ENCODE results near the gene NACC1.

Gene NACC1

DNA sequence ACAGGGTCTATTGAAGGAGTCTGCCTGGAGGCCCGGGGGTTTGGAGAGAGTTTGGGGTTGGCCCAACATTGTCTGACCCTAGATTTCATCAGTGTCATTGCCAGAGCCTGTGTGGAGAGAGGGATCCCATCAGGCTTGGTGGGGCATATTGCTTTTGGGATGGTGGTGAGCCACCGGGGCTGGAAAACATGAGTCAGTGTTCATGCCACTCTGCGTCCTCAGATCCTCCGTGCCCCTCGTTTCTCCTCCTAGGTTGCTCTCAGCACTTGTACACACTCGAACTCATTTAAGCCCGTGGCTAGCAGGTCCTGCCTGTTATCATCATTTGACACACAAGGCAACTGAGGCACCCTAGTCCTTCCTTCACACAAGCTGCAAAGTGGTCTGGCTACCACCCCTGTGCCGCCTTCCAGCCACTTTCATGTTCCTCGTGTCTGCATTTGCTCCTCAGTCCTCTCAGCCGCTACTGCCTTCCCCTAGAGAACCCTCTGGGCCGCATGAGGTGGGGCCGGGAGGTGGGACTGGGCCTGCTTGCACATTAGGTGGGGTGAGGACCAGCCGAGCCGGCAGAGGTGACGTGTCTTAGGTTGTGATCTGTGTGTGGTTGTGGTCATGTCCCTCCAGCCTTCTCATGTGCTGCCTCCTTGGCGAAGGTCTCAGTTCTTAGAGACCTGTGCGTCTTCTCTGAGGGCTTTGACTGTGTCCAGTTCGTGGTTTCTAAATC lies 3.6 kb downstream of the NACC1 start:
- Histone ChIP-seq H2AFZ (ENCODE audit: low read length) (no peak overlapping the region), H2AK5ac (ENCODE audit: low read depth, low read length) (no peak overlapping the region), H3K4me2 (ENCODE audit: insufficient read depth, low read length, poor library complexity, severe bottlenecking) (no peak overlapping the region), H2BK12ac (ENCODE audit: low read length) (no peak overlapping the region), H4K8ac (ENCODE audit: low read depth, low read length) (no peak overlapping the region), H3K4me1 (ENCODE audit: control insufficient read depth in 2 of 2, insufficient read depth in 1 of 2, low read depth in 1 of 2, low read length in 2 of 2) (peaks cover 5 to 16% of the 10 kb centered on the region in 2 donors), H2BK15ac (ENCODE audit: low read length) (no peak overlapping the region), H3K9me3 (replicated peaks in 1 of 2; ENCODE audit: control insufficient read depth in 2 of 2, insufficient read depth in 1 of 2, low read depth in 1 of 2, low read length in 2 of 2) (no peaks in the 10 kb centered on the region), H3K18ac (ENCODE audit: low read length) (no peak overlapping the region), H3K4ac (ENCODE audit: low read length) (no peak overlapping the region), H3K27ac (replicated peaks; ENCODE audit: low read length) (no peak overlapping the region), H2BK5ac (ENCODE audit: low read length) (no peak overlapping the region), H3K23ac (ENCODE audit: low read depth, low read length, poor library complexity) (no peak overlapping the region), H4K91ac (ENCODE audit: low read depth, low read length, poor library complexity) (no peak overlapping the region), H2BK120ac (ENCODE audit: low read depth, low read length) (no peak overlapping the region), H3K14ac (ENCODE audit: low read length) (no peak overlapping the region), H3K9ac (ENCODE audit: low read depth, low read length, poor library complexity) (no peak overlapping the region), H3K36me3 (replicated peaks in 1 of 2; ENCODE audit: control insufficient read depth in 2 of 2, insufficient read depth in 2 of 2, low read length in 2 of 2) (peaks cover 25 to 57% of the 10 kb centered on the region in 2 donors), H3K27me3 (ENCODE audit: control insufficient read depth in 3 of 3, insufficient read depth in 3 of 3, low read depth in 1 of 3, low read length in 3 of 3) (no peaks in the 10 kb centered on the region), H3K4me3 (ENCODE audit: low read length in 2 of 2) (no peak overlapping the region), H3K79me1 (ENCODE audit: low read depth, low read length) (peaks cover 31% of the 10 kb centered on the region)
- DNase-seq (ENCODE audit: low spot score) = no peak
- no CpG with 5 or more reads among the region's 18 CpGs for WGBS, 2 donors (ENCODE audit: extremely low coverage in 2 of 2, insufficient read length in 2 of 2, insufficient replicate concordance in 1 of 2)

DNA sequence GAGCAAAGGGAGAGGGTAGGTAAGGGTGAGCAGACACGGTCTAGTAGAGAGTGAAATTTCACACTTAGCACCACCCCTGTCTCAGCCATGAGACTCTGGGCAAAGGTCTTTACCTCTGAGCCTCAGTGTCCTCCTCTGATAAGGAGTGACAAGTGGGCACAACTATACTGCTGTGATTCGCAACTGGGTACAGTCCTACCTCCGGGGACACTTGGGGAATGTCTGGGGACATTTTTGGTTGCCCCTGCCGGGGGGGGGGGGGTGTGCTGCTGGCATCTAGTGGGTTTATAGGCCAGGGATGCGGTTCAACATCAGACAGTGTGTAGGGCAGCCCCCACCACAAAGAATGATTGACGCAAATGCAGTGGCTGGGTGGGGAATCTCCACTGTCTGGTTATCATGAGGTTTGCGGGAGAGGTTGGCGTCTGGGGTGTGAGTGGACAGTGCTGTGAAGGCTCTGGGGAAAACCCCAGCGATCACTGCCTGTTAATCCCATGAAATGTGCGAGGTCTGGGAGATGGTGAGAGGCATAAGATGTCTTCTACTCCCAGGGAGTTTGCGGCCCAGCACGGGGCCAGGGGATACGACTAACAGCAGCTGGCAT lies 4.3 kb downstream of the NACC1 start:
- Histone ChIP-seq H2BK5ac (ENCODE audit: low read length) (no peak overlapping the region), H2AK5ac (ENCODE audit: low read depth, low read length) (no peak overlapping the region), H3K4me1 (ENCODE audit: control insufficient read depth in 2 of 2, insufficient read depth in 1 of 2, low read depth in 1 of 2, low read length in 2 of 2) (peaks cover 5 to 14% of the 10 kb centered on the region in 2 donors), H2BK15ac (ENCODE audit: low read length) (no peak overlapping the region), H3K4me3 (ENCODE audit: low read length in 2 of 2) (no peak overlapping the region), H3K27ac (replicated peaks; ENCODE audit: low read length) (no peak overlapping the region), H3K79me1 (ENCODE audit: low read depth, low read length) (peaks cover 33% of the 10 kb centered on the region), H3K18ac (ENCODE audit: low read length) (no peak overlapping the region), H2BK120ac (ENCODE audit: low read depth, low read length) (no peak overlapping the region), H3K23ac (ENCODE audit: low read depth, low read length, poor library complexity) (no peak overlapping the region), H3K36me3 (replicated peaks in 1 of 2; ENCODE audit: control insufficient read depth in 2 of 2, insufficient read depth in 2 of 2, low read length in 2 of 2) (peaks cover 26 to 61% of the 10 kb centered on the region in 2 donors), H3K27me3 (ENCODE audit: control insufficient read depth in 3 of 3, insufficient read depth in 3 of 3, low read depth in 1 of 3, low read length in 3 of 3) (no peaks in the 10 kb centered on the region), H3K14ac (ENCODE audit: low read length) (no peak overlapping the region), H4K8ac (ENCODE audit: low read depth, low read length) (no peak overlapping the region), H3K4me2 (ENCODE audit: insufficient read depth, low read length, poor library complexity, severe bottlenecking) (peak overlapping the region; percentile 3), H3K9me3 (replicated peaks in 1 of 2; ENCODE audit: control insufficient read depth in 2 of 2, insufficient read depth in 1 of 2, low read depth in 1 of 2, low read length in 2 of 2) (no peaks in the 10 kb centered on the region), H3K4ac (ENCODE audit: low read length) (no peak overlapping the region), H4K91ac (ENCODE audit: low read depth, low read length, poor library complexity) (no peak overlapping the region), H3K9ac (ENCODE audit: low read depth, low read length, poor library complexity) (no peak overlapping the region), H2AFZ (ENCODE audit: low read length) (no peak overlapping the region), H2BK12ac (ENCODE audit: low read length) (no peak overlapping the region)
- no peak for DNase-seq (ENCODE audit: low spot score)
- WGBS, 2 donors (ENCODE audit: extremely low coverage in 2 of 2, insufficient read length in 2 of 2, insufficient replicate concordance in 1 of 2) = no CpG with 5 or more reads among the region's 13 CpGs

DNA sequence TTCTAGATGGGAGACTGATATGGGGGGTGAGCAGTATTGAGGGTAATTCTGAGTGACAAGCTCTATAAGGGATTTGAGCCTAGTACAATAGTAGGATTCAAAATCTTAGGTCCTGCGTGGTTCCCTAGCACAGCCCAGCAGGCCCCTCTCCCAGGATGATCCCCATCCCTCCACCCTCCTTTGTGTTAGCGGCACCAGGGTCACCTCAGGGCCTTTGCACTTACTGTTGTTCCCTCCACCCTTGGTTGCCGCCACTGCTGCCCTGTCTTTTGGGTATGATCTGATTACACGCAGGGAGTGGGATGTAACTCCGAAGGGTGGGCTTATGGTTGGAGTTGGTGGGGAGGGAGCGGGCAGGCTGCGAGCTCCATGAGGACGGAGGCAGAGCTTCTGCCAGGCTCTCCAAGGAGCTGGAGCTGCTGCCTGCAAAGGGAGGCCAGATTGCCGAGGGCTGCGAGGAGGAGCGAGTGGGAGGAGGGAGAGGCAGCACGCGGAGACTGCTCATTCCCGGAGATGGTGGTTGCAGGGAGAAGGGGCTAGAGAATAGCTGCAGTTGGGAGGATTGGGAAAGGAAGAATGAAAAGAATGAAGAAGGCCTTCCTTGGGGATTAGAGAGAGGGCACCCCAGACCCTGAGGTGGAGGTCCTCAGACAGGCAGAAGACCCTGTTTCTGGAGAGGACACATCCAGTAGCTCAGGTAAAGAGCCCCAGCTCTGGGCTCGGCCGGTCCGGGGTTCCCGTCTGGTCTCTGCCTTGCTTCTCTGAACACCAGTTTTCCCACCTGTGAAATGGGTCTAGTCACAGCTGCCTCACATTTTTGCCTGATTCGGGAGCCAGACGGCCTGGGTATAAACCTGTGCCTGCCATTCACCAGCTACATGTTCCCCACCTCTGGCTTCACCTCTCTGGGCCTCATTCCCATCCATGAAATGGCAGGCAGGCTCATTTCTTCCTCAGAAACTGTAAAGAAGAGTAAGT lies 5.2 kb downstream of the NACC1 start:
- no peak overlapping the region for H3K4me3 ChIP-seq (ENCODE audit: low read length in 2 of 2)
- peak overlapping the region; percentile 4 for H2BK5ac ChIP-seq (ENCODE audit: low read length)
- H3K18ac ChIP-seq (ENCODE audit: low read length) = no peak overlapping the region
- peak overlapping the region; percentile 67 for H3K4ac ChIP-seq (ENCODE audit: low read length)
- H3K36me3 ChIP-seq (replicated peaks in 1 of 2; ENCODE audit: control insufficient read depth in 2 of 2, insufficient read depth in 2 of 2, low read length in 2 of 2) = peaks cover 26 to 68% of the 10 kb centered on the region in 2 donors
- no peaks in the 10 kb centered on the region for H3K9me3 ChIP-seq (replicated peaks in 1 of 2; ENCODE audit: control insufficient read depth in 2 of 2, insufficient read depth in 1 of 2, low read depth in 1 of 2, low read length in 2 of 2)
- no peaks in the 10 kb centered on the region for H3K27me3 ChIP-seq (ENCODE audit: control insufficient read depth in 3 of 3, insufficient read depth in 3 of 3, low read depth in 1 of 3, low read length in 3 of 3)
- no CpG with 5 or more reads among the region's 20 CpGs for WGBS, 2 donors (ENCODE audit: extremely low coverage in 2 of 2, insufficient read length in 2 of 2, insufficient replicate concordance in 1 of 2)
- H2BK12ac ChIP-seq (ENCODE audit: low read length) = peak overlapping the region; percentile 4
- H2AFZ ChIP-seq (ENCODE audit: low read length) = no peak overlapping the region
- peaks cover 36% of the 10 kb centered on the region for H3K79me1 ChIP-seq (ENCODE audit: low read depth, low read length)
- DNase-seq (ENCODE audit: low spot score) = no peak
- H3K4me2 ChIP-seq (ENCODE audit: insufficient read depth, low read length, poor library complexity, severe bottlenecking) = no peak overlapping the region
- no peak overlapping the region for H3K14ac ChIP-seq (ENCODE audit: low read length)
- no peak overlapping the region for H2BK120ac ChIP-seq (ENCODE audit: low read depth, low read length)
- no peak overlapping the region for H3K9ac ChIP-seq (ENCODE audit: low read depth, low read length, poor library complexity)
- H2BK15ac ChIP-seq (ENCODE audit: low read length) = no peak overlapping the region
- peak overlapping the region; percentile 34 for H3K23ac ChIP-seq (ENCODE audit: low read depth, low read length, poor library complexity)
- no peak overlapping the region for H3K27ac ChIP-seq (replicated peaks; ENCODE audit: low read length)
- no peak overlapping the region for H2AK5ac ChIP-seq (ENCODE audit: low read depth, low read length)
- no peak overlapping the region for H4K91ac ChIP-seq (ENCODE audit: low read depth, low read length, poor library complexity)
- peak overlapping the region; percentile 57 for H4K8ac ChIP-seq (ENCODE audit: low read depth, low read length)
- H3K4me1 ChIP-seq (ENCODE audit: control insufficient read depth in 2 of 2, insufficient read depth in 1 of 2, low read depth in 1 of 2, low read length in 2 of 2) = peaks cover 5 to 14% of the 10 kb centered on the region in 2 donors

Data from neuronal stem cell (in vitro differentiated cells).